A549 (cell line): ENCODE data around the gene C1QTNF4. TPM values are rescaled to one million over a fixed set of nuclear protein-coding genes. Genes with fewer than 3 reads are reported as not detected.

ENCODE experiments used
- ATAC-seq, 2 experiments: fragments of 200-7000 bp in 1 of 2; fragments of >200 bp in 1 of 2; cut with Nextera tagmentation in 1 of 2; cut with Tn5 transposase in 1 of 2; 3 replicates each; pipeline versions ENCODE4 v1.8.0 to v1.9.1; 2018 to 2020; ENCODE audit warnings: mild to moderate bottlenecking in 1 of 2, moderate library complexity in 1 of 2
- CTCF ChIA-PET: fragments of 300-600 bp; sonication (Branson Sonifier 250); formaldehyde crosslinking; extraction: SDS; loops from one replicate; lab custom pipeline; 2021; ENCODE audit warnings: antibody characterized with exemption, inconsistent platforms; lab: Yijun Ruan, JAX
- POLR2A ChIA-PET: fragments of 350-600 bp; formaldehyde crosslinking; extraction: SDS; loops from one replicate; lab custom pipeline; 2021; ENCODE audit warnings: antibody characterized with exemption, inconsistent platforms; lab: Yijun Ruan, JAX
- DNase-seq, 2 experiments: peaks; one replicate each; pipeline versions ENCODE4 v3.0.0 to v3.0.0-alpha.2; 2011 to 2016; ENCODE audit warnings: low read depth in 1 of 2, low spot score in 1 of 2
- FAIRE-seq: peaks from 2 replicates; lab custom pipeline; 2011; peaks lifted over from hg19 to GRCh38; lab: Jason Lieb, UNC
- H3K27ac ChIP-seq, 2 experiments: fragments of >200 bp; sonication (Bioruptor Twin); formaldehyde crosslinking; 3 replicates each; pipeline ENCODE4 v1.5.1; 2016 to 2017
- H3K4me1 ChIP-seq: fragments of >200 bp; sonication (Bioruptor Twin); formaldehyde crosslinking; 3 replicates; pipeline ENCODE4 v1.6.1; 2016
- H3K4me2 ChIP-seq: fragments of >200 bp; sonication (Bioruptor Twin); formaldehyde crosslinking; 3 replicates; pipeline ENCODE4 v1.6.1; 2016
- H3K4me3 ChIP-seq: fragments of >200 bp; sonication (Bioruptor Twin); formaldehyde crosslinking; 3 replicates; pipeline ENCODE4 v1.5.1; 2016
- H3K9me3 ChIP-seq: fragments of >200 bp; sonication (Bioruptor Twin); formaldehyde crosslinking; 3 replicates; pipeline ENCODE4 v1.6.1; 2016
- ATOH8 ChIP-seq: fragments of 250-450 bp; sonication (Bioruptor Pico); IDR thresholded peaks from 2 replicates; pipeline ENCODE4 v1.5.0; 2020; ENCODE audit warnings: low read depth, mild to moderate bottlenecking, moderate library complexity
- BHLHE40 ChIP-seq: IDR thresholded peaks from 2 replicates; pipeline ENCODE4 v1.6.1; 2012; ENCODE audit warnings: low read depth, low read length, inconsistent platforms
- E2F6 ChIP-seq: IDR thresholded peaks from 2 replicates; pipeline ENCODE4 v1.6.1; 2012; ENCODE audit warnings: low read depth, borderline replicate concordance
- EHF ChIP-seq: fragments of 250-450 bp; sonication (Bioruptor Pico); IDR thresholded peaks from 2 replicates; pipeline ENCODE4 v1.5.0; 2020; ENCODE audit warnings: mild to moderate bottlenecking
- EP300 ChIP-seq, 2 experiments: fragments of >200 bp; sonication (Bioruptor Twin); formaldehyde crosslinking; IDR thresholded peaks; 2 replicates in 1 of 2; 3 replicates in 1 of 2; pipeline ENCODE4 v1.6.1; 2016 to 2017
- ESRRA ChIP-seq: fragments of 150-350 bp; IDR thresholded peaks from 2 replicates; pipeline ENCODE4 v1.6.1; 2014; ENCODE audit warnings: mild to moderate bottlenecking, low read length, borderline replicate concordance
- FOXS1 ChIP-seq: fragments of 250-450 bp; sonication (Bioruptor Pico); IDR thresholded peaks from 2 replicates; pipeline ENCODE4 v1.5.0; 2020; ENCODE audit warnings: mild to moderate bottlenecking, moderate library complexity
- KDM1A ChIP-seq: fragments of 200-600 bp; sonication (generic); IDR thresholded peaks from 2 replicates; pipeline ENCODE4 v1.6.1; 2016; ENCODE audit warnings: low read depth, mild to moderate bottlenecking
- KDM5A ChIP-seq: fragments of 200-600 bp; sonication (generic); IDR thresholded peaks from 2 replicates; pipeline ENCODE4 v1.6.1; 2016; ENCODE audit warnings: antibody characterized with exemption, mild to moderate bottlenecking
- MAX ChIP-seq: IDR thresholded peaks from 2 replicates; pipeline ENCODE4 v1.6.1; 2012
- MAZ ChIP-seq: fragments of 150-350 bp; IDR thresholded peaks from 2 replicates; pipeline ENCODE4 v1.6.1; 2014; ENCODE audit warnings: antibody characterized with exemption, low read depth, low read length, borderline replicate concordance
- NPAS2 ChIP-seq: fragments of 250-450 bp; sonication (Bioruptor Pico); IDR thresholded peaks from 2 replicates; pipeline ENCODE4 v1.8.0; 2022; ENCODE audit warnings: mild to moderate bottlenecking, moderate library complexity, borderline replicate concordance
- NR3C1 ChIP-seq: fragments of >200 bp; sonication (Bioruptor Twin); formaldehyde crosslinking; IDR thresholded peaks from 3 replicates; pipeline ENCODE4 v1.6.1; 2017
- PBX3 ChIP-seq: IDR thresholded peaks from 2 replicates; pipeline ENCODE4 v1.6.1; 2012
- POLR2A ChIP-seq: IDR thresholded peaks from 2 replicates; pipeline ENCODE4 v1.6.1; 2012; ENCODE audit warnings: mild to moderate bottlenecking, low read length
- RAD21 ChIP-seq, 2 experiments: fragments of >200 bp in 1 of 2; sonication (Bioruptor Twin) in 1 of 2; formaldehyde crosslinking in 1 of 2; IDR thresholded peaks in 1 of 2; conservative IDR thresholded peaks in 1 of 2; 2 replicates in 1 of 2; 3 replicates in 1 of 2; pipeline ENCODE4 v1.6.1; 2012 to 2018; ENCODE audit warnings: inconsistent platforms in 1 of 2
- RARB ChIP-seq: fragments of 250-450 bp; sonication (Bioruptor Pico); IDR thresholded peaks from 2 replicates; pipeline ENCODE4 v1.8.0; 2021; ENCODE audit warnings: mild to moderate bottlenecking, moderate library complexity
- RFX5 ChIP-seq: fragments of 450-650 bp; IDR thresholded peaks from 2 replicates; pipeline ENCODE4 v1.7.1; 2014; ENCODE audit warnings: antibody characterized with exemption, mild to moderate bottlenecking, moderate library complexity
- RNF2 ChIP-seq: fragments of 200-600 bp; sonication (generic); IDR thresholded peaks from 2 replicates; pipeline ENCODE4 v1.6.1; 2016; ENCODE audit warnings: low read depth, mild to moderate bottlenecking, antibody characterized with exemption, moderate library complexity, borderline replicate concordance
- SMC3 ChIP-seq: fragments of >200 bp; sonication (Bioruptor Twin); formaldehyde crosslinking; IDR thresholded peaks from 3 replicates; pipeline ENCODE4 v1.6.1; 2018; ENCODE audit warnings: inconsistent platforms
- SREBF2 ChIP-seq: fragments of 450-650 bp; IDR thresholded peaks from 2 replicates; pipeline ENCODE4 v1.6.1; 2014; ENCODE audit warnings: mild to moderate bottlenecking, moderate library complexity
- TFCP2L1 ChIP-seq: fragments of 250-450 bp; sonication (Bioruptor Pico); IDR thresholded peaks from 2 replicates; pipeline ENCODE4 v1.5.0; 2021; ENCODE audit warnings: mild to moderate bottlenecking
- ZFP36 ChIP-seq: fragments of 450-650 bp; IDR thresholded peaks from 2 replicates; pipeline ENCODE4 v1.6.1; 2014; ENCODE audit warnings: borderline replicate concordance; ENCODE audit not compliant: partially characterized antibody
- WGBS: methylation state at CpG from one replicate; pipeline ENCODE4 v1.1.6; 2017; ENCODE audit errors: missing lambda C conversion rate; 5-methylcytosine and 5-hydroxymethylcytosine counted together
- polyA plus RNA-seq, 4 experiments: library from polyadenylated mRNA; depleted of rRNA in 3 of 4; stranded (reverse); fragments of >200 nt; fragmentation: RNase III in 1 of 4; extraction: RNeasy Plus Mini Kit Qiagen cat#74134 plus additional on column Dnase treatment in 1 of 4; gene quantifications; 2 replicates in 3 of 4; 3 replicates in 1 of 4; pipeline ENCODE4 v1.2.3, GENCODE V29; 2011 to 2017
- TF ChIP-seq, protein P1 (sequence below): fragments of 250-450 bp; sonication (Bioruptor Pico); IDR thresholded peaks from 2 replicates; pipeline ENCODE4 v1.5.0; 2021; ENCODE audit warnings: mild to moderate bottlenecking, moderate library complexity, borderline replicate concordance
- TF ChIP-seq, protein P2 (sequence below): fragments of >200 bp; sonication (Bioruptor Twin); formaldehyde crosslinking; IDR thresholded peaks from 3 replicates; pipeline ENCODE4 v1.6.1; 2016
- TF ChIP-seq, protein P3 (sequence below): fragments of >200 bp; sonication (Bioruptor Twin); formaldehyde crosslinking; IDR thresholded peaks from 3 replicates; pipeline ENCODE4 v1.5.1; 2016

C1QTNF4 gene
- polyA plus RNA-seq, 2 of the 4 experiments (the other 2 are of a cell fraction), result not detected

- TF ChIP-seq, protein P1, sequence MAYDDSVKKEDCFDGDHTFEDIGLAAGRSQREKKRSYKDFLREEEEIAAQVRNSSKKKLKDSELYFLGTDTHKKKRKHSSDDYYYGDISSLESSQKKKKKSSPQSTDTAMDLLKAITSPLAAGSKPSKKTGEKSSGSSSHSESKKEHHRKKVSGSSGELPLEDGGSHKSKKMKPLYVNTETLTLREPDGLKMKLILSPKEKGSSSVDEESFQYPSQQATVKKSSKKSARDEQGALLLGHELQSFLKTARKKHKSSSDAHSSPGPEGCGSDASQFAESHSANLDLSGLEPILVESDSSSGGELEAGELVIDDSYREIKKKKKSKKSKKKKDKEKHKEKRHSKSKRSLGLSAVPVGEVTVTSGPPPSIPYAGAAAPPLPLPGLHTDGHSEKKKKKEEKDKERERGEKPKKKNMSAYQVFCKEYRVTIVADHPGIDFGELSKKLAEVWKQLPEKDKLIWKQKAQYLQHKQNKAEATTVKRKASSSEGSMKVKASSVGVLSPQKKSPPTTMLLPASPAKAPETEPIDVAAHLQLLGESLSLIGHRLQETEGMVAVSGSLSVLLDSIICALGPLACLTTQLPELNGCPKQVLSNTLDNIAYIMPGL, result no peak
- TF ChIP-seq MAZ (0 out of 2 replicates have a peak, but pooled peaks have one; percentile 27), RARB (CRISPR knock-in tag) (no peak), KDM5A (0 out of 2 replicates have a peak, but pooled peaks have one; percentile 47), E2F6 (peak; percentile 84; the same call in 1 of the 2 replicates), PBX3 (peak; percentile 30; the same call in 1 of the 2 replicates), NPAS2 (CRISPR knock-in tag) (peak; percentile 62; the same call in 1 of the 2 replicates), MAX (peak; percentile 89), POLR2A (peak; percentile 98), RFX5 (no peak), ESRRA (peak; percentile 95)
- TF ChIP-seq, protein P2, sequence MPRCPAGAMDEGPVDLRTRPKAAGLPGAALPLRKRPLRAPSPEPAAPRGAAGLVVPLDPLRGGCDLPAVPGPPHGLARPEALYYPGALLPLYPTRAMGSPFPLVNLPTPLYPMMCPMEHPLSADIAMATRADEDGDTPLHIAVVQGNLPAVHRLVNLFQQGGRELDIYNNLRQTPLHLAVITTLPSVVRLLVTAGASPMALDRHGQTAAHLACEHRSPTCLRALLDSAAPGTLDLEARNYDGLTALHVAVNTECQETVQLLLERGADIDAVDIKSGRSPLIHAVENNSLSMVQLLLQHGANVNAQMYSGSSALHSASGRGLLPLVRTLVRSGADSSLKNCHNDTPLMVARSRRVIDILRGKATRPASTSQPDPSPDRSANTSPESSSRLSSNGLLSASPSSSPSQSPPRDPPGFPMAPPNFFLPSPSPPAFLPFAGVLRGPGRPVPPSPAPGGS, result peak; percentile 40; the same call in 2 of the 3 replicates
Measured at GRCh38 chr11:47642099-47642855, 48.1 kb upstream of the C1QTNF4 start, which contains the start of gene MTCH2 (continued).

- Histone ChIP-seq H3K9me3 (no peaks in the 10 kb centered on the region), H3K4me1 (peaks cover 18% of the 10 kb centered on the region; the same call in 2 of the 3 replicates), H3K4me2 (peak overlapping the region; percentile 90), H3K27ac (peak overlapping the region; percentile 93 to 97), H3K4me3 (peak overlapping the region; percentile 77)
- CTCF ChIA-PET, result no interaction called here
- no peak for FAIRE-seq
- DNase-seq, result no peak
- TF ChIP-seq TFCP2L1 (no peak), MAZ (no peak), NR3C1 (no peak), SMC3 (no peak), FOXS1 (no peak), BHLHE40 (no peak), ATOH8 (CRISPR knock-in tag) (no peak), RARB (CRISPR knock-in tag) (no peak), EP300 (IDR thresholded peaks at IDR 0.05) (no peak), EHF (no peak), KDM1A (no peak), SREBF2 (no peak), E2F6 (no peak), RNF2 (no peak), RAD21 (conservative IDR thresholded peaks at IDR 0.05 in 1 of 2, IDR thresholded peaks at IDR 0.05 in 1 of 2) (no peak), ESRRA (no peak), ZFP36 (no peak)
- TF ChIP-seq, protein P1, result no peak
- TF ChIP-seq, protein P3, sequence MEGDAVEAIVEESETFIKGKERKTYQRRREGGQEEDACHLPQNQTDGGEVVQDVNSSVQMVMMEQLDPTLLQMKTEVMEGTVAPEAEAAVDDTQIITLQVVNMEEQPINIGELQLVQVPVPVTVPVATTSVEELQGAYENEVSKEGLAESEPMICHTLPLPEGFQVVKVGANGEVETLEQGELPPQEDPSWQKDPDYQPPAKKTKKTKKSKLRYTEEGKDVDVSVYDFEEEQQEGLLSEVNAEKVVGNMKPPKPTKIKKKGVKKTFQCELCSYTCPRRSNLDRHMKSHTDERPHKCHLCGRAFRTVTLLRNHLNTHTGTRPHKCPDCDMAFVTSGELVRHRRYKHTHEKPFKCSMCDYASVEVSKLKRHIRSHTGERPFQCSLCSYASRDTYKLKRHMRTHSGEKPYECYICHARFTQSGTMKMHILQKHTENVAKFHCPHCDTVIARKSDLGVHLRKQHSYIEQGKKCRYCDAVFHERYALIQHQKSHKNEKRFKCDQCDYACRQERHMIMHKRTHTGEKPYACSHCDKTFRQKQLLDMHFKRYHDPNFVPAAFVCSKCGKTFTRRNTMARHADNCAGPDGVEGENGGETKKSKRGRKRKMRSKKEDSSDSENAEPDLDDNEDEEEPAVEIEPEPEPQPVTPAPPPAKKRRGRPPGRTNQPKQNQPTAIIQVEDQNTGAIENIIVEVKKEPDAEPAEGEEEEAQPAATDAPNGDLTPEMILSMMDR, result no peak
- WGBS, result 16% methylated on average over 13 of the region's 14 CpGs
- POLR2A ChIA-PET, result no interaction called here
- ATAC-seq, result no peak
Measured at GRCh38 chr11:47641600-47642098, 47.4 kb upstream of the C1QTNF4 start.
